Activated CD4-positive, alpha-beta T cell treated with anti-CD3 and anti-CD28 coated beads for 4 hours (primary cell): ENCODE results near the gene CCDC12.

ENCODE experiments used
- DNase-seq, 2 donors: peaks; one replicate each; pipeline ENCODE4 v3.0.0-alpha.2; 2020

The CCDC12 gene

DNA sequence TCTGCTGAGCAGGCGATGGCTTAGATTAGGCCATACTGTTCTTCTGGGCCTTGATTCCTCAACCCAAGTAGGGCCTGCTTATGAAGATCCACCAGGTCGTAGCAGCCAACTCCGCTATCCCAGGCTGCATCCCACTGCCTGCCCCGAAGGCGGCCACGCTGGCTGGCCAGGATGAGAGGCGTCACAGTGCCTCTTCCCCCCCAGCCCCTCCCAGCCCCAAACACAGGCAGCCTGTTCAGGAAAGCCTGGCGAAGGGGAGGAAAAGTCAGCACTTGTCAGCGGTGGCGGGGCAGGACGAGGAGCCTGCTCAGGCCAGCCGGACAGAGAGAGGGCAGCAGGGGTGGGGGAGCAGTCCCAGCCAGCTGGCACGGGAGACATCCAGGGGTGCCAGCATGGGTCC is 87.8 kb downstream of the CCDC12 start:
- no peak for DNase-seq

DNA sequence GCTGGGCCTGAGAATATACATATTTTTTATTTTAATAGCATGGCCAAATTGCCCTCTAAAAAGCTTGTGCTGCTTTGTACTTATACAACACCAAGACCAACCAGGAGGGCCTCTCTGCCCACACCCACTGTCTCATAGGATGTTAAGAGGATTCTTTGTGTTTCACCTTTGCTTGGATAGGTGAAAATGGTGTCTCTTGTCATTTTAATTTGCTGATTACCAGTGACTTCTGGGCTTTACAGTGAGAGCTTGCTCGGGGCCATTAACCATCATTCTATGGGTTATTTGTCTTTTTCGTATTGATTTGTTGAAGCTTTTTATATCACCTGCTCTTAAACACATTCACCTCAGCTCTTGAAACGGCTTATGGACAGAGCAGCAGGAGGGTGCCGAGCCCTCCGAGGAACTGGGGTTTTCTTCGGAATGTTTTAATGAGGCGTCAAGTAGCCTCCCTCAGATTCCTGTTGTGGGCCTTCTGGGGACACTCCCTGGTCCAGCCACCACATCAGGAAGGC is 88.5 kb downstream of the CCDC12 start:
- no peak for DNase-seq

DNA sequence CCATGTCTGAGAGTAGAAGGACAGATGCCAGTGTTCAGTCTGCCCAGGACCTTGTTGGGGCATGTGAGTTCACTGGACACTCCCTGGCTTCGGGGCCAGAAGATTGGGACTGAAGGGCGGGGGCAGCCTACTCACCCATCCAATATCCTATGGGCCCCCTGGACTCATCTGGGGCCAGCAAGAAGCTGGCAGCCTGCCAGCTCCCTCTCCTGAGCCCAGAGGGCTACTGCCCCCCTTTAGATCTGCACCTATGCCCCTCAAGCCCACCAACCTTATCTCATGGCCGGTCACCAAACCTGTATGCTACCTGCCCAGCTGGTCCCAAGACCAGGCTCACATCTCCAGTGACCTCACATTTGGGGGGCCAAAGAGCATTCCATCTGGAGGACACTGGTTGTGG is 90.9 kb downstream of the CCDC12 start:
- no peak for DNase-seq

DNA sequence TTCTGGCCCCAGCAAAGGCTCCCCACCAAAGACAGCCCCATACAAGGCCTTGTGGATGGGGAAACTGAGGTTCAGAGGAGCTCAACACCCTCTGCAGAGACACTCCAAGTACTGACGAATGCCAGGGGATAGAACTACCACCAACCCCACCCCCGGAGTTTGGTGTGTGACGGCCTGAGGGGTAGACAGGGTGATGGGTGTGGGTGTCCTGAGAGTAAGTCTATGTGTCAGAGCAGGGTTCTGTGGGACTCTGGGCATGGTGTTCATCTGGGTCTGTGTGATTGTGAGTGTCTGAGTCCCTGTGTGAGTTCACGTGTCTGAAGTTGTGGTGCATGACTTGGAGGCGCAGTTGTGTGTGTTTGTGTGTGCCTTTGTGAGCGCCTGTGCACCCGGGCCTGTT is 91.6 kb downstream of the CCDC12 start:
- no peak for DNase-seq

DNA sequence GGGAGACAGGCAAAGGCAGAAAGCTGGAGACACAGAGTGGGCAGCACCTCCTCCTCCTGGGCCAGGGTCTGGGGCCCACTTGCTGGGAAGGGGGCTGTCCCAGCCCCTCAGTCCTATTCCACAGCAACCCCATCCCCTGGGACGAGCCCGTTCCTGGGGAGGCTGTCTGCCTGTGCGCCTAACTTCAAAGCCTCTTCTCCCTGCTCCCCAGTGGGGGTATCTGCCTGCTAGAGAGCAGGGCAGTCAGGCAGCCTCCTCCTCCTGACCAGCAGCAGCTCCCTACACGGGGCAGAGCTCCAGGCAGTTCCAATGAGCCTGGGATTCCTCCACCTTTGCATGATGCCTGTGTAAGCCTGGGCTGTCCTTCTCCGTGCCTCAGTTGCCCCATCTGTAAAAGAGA is 92.1 kb downstream of the CCDC12 start:
- DNase-seq: no peak

DNA sequence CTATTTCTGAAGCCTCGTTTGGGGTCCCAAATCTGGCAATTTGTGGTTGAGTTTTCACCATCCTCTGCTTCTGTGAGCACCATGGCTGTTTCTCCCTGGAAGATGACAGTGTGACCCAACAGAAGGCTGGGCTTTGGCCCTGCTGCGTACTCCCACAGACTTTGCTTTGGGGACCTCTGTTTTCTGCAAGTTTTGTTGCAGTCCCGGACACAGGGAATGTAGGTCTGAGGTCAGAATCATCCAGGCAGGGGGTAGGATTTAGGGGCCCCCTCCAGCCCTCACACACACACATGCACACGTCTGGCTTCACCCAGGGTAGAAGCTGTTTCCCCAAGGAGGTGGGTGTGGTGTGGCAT is 92.7 kb downstream of the CCDC12 start:
- DNase-seq: no peak

DNA sequence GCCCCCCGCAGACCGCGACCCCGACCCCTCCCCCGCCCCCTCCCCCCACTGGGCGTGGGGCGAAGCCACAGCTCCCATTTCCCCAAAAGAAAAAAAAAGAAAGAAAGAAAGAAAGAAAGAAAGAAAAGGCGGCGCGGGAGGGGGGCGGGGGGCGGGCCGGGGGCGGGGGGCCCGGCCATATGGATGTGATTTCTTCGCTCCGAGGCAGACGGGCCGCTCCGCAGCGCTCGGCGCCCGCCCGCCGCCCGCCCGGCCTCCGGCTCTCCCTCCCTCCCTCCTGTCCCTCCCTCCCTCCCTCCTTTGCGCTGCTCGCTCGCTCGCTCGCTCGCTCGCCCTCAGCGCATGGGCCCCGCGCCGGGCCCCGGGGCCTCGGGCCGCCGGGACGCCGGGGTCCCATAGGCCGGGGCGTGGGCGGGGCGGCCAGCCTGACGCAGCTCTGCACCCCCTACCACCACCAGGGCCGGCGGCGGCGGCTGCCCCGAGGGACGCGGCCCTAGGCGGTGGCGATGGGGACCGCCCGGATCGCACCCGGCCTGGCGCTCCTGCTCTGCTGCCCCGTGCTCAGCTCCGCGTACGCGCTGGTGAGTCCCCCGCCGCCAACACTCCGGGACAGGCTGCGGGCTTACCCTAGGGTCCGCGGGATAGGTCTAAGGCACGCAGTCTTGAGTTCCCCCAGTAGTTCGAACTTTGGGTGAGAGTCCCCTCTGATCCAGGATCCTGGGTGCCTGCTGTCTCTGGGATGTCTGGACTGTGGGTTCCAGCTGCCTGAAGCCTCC is 93.3 kb downstream of the CCDC12 start:
- no peak for DNase-seq

DNA sequence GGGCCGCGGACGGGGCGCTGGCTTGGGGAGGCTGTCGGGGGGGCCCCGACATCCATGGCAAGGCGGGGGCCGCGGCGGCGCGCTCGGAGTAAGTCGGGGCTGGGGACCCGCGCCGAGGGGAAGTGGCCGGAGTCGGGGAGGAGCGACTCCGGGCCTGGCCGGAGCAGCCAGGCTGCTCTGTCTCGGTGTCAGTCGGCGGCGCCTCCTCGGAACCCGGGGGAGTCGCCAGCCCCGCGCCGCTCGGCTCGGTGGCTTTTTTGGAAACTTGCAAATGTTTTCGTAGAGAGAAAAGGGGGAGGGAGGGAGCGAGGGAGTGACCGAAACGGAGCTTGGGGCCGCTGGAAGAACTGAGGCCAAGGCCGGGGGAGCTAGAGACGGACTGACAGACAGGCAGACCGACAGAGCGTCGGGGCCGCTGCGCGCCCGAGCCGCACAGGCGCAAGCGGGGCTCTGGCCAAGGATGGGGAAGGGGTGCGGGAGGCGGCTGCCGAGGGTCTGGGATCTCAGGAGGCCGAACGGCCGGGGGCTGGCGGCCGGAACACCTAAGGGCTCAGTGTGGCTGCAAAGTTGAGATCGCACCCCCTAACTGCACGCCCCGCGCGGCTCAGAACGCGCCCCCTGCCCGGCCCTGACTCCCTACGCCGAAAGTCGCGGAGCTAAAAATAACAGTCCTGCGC is 94.0 kb downstream of the CCDC12 start:
- no peak for DNase-seq

DNA sequence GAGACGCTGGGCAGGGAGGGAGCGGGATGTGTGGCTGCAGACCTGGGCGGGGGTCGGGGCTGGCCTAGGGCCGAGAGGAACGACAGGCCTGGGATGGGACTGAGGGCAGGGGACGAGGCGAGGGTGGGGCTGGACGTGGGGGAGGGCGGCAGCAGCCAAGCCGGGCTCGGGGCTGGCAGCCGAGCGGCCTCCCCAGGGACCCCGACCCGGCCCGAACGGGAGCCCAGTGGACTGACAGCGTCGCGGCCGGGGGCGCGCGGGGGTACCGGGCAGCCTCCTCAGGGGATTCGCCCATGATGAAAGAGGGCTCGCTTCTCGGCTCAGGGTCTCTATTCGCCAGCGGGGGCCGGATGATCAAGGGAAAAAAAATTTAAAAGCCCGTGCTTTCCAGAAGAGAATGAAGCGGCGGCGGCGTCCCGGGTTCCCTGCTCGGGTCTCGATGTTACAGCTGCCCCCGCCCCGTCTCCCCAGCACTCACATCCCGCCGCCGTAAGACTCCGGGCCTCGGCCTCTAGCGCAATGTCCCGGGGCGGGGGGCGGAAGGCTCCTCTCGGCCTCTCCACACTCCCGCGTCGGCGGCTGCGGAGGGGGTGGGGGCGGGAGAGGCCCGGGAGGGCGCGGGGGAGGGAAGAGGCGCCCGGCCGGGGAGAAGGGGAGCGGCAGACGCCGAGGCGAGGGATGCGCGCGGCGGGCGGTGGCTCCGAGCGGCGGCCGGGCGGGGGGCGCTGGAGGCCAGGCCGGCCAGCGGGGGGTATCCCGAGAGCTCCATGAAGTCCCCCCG is 94.8 kb downstream of the CCDC12 start:
- peak; percentile 13 to 18 for DNase-seq

DNA sequence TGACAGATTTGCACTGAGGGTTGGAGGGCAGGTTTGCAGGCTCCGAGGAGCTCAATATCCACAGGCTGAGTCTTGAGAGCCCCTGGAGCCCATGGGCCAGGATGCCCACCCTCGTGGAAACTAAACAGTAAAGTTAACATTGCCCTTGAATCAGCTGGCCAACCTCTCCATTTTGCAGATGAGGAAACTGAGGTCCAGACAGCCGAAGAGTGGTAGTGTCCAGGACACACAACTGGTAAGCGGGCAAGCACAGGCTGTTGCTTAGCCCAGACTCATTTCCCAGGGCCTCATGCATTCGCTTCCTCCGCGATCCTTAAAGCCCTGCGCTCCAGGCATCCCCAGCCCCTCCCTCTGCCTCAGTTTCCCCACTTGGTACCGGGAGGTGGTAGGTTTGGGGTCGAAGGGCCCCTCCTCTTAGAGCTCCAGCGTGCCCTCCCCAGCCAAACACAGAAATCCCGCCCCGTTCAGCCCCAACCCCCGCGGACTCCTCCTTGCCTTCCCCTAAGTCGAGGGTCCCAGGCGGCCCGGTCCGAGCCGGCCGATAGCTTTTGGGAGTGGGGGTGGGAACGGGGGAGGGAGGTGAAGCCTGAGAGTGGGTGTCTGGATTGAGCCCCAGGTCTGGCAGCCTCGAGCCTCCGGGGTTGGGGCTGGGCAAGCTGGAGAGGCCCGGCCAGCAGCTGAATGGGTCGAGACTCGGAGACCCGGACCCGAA is 95.5 kb downstream of the CCDC12 start:
- DNase-seq: no peak

DNA sequence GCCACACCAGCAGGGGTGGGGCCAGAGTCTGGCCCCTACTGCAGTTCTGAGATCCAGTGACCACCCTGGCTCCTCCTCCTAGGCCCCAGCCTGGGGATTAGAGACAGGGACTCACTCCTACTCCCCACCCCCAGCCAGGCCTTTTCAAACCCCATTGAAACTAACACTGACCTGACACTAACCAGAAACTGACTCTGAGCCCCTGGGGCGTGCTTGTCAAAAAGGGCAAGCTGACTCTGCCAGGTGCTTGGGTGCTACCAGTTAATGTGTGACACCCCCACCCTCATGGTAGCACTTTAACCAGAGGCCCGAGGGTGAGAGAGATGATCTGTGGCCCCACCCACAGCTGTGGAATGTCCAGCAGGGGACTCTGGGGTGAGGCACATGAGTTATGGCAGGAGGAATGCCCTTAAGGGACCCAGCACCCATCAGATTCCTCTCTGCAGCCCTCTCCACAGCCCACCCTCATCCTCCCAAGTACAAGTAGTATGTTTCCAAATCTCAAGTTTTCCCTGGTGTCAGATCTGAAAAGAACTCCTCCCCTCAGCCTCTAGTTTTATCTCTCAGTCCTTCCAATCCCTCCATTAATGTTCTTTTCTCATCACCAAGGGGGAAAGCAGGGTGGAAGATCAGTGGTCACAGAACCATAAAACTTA is 97.6 kb downstream of the CCDC12 start:
- no peak for DNase-seq

DNA sequence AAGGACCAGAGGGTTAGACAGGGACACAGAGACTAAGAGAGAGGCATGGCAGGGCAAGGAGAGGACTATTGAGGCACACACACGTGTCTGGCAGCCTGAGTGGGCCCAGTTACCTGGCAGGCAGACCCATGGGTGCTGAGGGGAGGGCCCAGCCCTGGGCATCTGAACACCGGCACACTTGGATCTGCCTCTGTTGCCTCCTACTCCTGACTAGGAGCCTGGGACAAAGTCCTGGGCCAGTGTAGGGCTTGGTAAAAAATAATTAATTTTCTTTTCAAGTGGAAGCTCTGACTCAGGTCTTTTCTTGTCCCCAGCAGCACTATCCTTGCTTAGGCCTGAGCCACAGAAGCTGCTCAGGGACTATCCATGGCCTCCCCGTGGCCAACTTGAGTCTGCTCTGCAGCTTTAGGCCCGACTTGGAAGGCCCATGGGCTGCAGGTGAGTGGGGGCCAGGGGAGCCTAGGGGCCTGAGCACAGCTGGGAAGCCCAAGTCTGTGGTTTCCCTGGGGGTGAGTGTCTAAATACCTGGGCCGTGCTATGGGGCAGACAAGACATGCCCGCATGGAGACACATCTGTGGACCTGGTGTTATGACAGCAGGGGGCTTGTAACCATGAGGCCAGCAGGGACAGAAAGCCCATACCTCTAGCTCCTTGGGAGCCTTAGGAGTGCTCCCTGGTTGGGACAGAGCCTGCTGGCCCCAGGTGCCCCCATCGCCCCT is 99.0 kb downstream of the CCDC12 start, which contains the start of gene PTH1R:
TSS of gene PTH1R (plus strand) at position 316 of the 720 bp plus-strand sequence. CDS start 5,839 bp downstream, outside the sequence.
- no peak for DNase-seq

DNA sequence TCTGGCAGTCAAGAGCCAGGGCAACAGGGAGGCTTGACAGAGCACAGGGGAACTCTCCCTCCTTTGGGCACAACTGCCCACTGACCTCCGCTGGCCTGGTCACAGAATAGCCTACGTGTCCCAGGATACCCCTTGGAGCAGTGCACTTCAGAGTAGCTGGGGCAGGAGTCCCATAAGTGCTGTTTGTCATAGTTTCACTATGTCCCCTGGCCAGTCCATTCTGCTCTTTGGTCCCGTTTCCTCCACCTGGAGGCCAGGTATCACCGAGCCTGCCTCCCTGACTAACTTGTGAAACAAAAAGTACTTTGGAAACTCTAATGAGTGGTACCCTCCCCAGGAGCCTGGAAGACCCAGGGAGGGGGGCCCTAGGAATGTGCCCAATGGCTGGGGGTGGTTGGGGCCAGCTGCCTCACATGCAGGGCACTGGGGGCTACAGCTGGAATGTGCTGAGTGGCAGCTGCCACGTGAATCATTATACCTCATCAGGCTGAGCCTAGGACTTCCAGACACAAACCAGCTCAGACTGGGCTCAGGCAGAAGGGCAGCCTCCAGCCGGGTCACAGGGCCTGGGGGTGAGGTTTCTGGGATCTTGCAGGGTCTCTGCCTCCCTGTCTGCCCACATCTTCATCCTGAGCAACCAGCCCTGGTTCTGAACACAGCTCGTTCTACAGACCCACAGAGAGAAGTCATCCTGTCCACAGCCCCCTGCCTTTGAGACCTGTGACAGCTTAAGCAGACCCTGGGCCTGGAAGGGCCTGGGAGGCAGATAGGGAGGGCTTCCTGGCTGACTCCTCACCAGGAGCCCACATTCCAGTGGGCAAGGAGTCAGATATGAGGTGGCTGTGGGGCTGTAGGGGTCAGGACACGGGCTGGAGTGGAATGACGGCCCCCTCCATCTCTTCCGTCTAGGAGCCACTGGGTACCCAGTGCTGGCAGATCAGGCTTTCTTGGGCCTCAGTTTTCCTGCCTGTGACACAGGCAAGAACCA is 99.9 kb downstream of the CCDC12 start:
- no peak for DNase-seq

DNA sequence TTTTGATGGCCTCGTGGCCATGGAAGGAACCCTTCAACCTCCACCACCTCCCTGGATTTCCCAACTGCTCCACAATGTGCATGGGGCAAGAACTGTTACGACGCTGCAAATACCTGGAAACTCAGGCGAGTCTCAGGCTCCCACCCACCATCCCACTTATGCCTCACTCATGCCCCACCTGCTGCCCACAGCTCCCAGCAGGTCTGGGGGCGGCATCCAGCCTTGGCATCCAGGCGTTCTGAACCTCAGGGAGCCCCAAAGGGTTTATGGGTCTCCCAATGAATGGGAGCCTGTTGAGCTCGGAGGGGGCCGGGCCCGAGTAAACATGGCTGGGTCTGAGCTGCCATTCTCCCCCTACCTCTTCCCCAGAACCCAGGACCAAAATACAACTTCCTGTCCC is 101.0 kb downstream of the CCDC12 start:
- DNase-seq: no peak

DNA sequence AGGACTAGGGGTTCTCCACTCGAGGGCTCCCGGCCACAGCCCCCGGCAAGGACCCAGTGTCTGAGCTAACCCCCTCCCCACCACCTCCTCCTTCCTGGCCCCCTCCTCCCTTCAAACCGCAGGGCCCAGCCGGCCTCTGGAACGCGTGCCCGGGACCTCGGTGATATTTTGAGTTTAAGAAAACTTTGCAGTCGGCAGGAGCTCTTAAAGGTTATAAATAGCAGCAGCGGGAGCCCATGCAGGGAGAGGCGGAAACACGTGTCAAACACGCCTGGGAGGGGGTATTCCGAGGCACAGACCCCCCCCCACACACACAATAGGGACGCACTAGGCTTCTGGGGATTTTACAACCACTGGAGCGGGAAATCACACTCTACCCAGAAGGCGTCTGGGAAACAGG is 102.1 kb downstream of the CCDC12 start:
- no peak for DNase-seq

DNA sequence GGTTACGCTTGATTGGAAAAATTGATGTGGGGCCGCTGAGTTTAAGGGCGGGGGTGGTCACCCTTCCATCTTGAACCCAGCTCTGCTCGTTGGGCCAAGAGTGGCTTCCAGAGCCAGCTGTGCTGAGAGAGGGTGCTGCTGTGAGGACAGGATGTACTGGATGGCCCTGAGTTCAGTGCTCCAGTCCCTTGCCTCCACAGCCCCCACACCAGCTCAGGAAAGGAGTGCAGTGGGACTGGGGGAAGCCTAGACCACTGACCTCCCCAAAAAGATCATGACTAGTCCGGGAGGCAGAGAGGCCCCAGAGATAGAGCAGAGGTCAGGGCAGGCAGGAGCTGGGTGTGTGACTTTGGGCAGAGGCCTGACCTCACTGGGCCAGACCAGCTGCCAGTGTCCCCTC is 103.0 kb downstream of the CCDC12 start:
- no peak for DNase-seq
